ENCODE results near the gene PRKG1. TPM values are rescaled to one million over a fixed set of nuclear protein-coding genes. Genes with fewer than 3 reads are reported as not detected.

PRKG1 gene
- total and polyA plus RNA-seq, 7 experiments from 2014 or later = 0.19 TPM; not detected in 6

DNA sequence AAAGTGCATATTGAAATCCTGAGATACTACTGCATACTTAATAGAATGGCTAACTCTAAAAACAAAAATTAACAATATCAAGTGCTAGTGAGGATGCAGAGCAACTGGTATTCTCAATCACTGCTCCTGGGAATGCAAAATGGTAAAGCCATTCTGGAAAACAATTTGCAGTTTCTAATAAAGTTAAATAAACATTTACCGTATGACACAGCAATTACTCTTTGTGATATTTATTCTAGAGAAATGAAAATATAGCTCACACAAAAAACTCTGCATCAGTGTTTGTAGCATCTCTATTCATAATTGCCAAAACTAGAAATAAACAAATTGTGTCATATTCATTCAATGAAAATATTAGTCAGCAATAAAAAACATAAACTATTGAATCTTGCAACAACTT is 984.8 kb downstream of the PRKG1 start:
- ATAC-seq (no peak), DNase-seq (no peak)
- H3K4me1 ChIP-seq (ENCODE audit: control insufficient read depth in 2 of 2, insufficient read depth in 2 of 2, low read length in 2 of 2) = no peaks in the 10 kb centered on the region
- Mint-ChIP-seq H3K27ac (no peak overlapping the region), H3K27me3 (no peaks in the 10 kb centered on the region), H3K9me3 (peaks cover 0 to 1% (median 0%) of the 10 kb centered on the region in 11 donors), H3K4me3 (no peak overlapping the region), H3K36me3 (no peaks in the 10 kb centered on the region), H3K4me1 (no peaks in the 10 kb centered on the region)
- intact Hi-C loops (cut with micrococcal nuclease) = no loop called here
- no peak overlapping the region for H3K4me3 ChIP-seq (ENCODE audit: low read length)
- no peaks in the 10 kb centered on the region for H3K9me3 ChIP-seq (ENCODE audit: control insufficient read depth in 2 of 3, low read length in 3 of 3)
- ChIA-PET POLR2A (no interaction called here), CTCF (no interaction called here)
- H3K27ac ChIP-seq (ENCODE audit: low read depth, low read length) = no peak overlapping the region
- no peaks in the 10 kb centered on the region for H3K27me3 ChIP-seq (ENCODE audit: control insufficient read depth in 2 of 2, insufficient read depth in 2 of 2, low read length in 2 of 2)
- H3K36me3 ChIP-seq (ENCODE audit: control insufficient read depth in 2 of 3, insufficient read depth in 3 of 3, low read length in 3 of 3) = no peaks in the 10 kb centered on the region

DNA sequence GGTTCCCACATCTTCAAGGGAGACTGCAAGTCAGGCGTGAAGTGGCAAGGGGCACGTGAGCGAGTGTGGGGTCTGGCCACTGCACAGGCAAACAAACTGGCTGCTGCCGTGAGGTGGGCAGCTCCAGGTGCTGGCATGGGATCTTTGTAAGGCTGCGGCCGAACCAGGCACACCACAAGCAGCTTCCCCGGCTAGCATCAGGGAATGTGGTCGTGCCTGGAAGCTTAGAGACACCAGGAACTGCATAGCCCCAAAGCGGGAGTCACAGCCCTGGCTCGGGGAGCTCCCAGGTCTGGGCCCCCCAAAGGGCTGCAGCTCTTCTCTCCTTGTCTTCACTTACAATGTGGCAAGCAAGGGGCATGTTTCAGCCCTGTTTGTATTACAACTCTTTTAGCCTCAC is 988.9 kb downstream of the PRKG1 start:
- Histone ChIP-seq H3K4me3 (ENCODE audit: low read length) (no peak overlapping the region), H3K36me3 (ENCODE audit: control insufficient read depth in 2 of 3, insufficient read depth in 3 of 3, low read length in 3 of 3) (no peaks in the 10 kb centered on the region), H3K27ac (ENCODE audit: low read depth, low read length) (no peak overlapping the region), H3K9me3 (ENCODE audit: control insufficient read depth in 2 of 3, low read length in 3 of 3) (no peaks in the 10 kb centered on the region), H3K4me1 (ENCODE audit: control insufficient read depth in 2 of 2, insufficient read depth in 2 of 2, low read length in 2 of 2) (no peaks in the 10 kb centered on the region), H3K27me3 (ENCODE audit: control insufficient read depth in 2 of 2, insufficient read depth in 2 of 2, low read length in 2 of 2) (no peaks in the 10 kb centered on the region)
- Mint-ChIP-seq H3K36me3 (no peaks in the 10 kb centered on the region), H3K4me3 (no peak overlapping the region), H3K4me1 (no peaks in the 10 kb centered on the region), H3K9me3 (peaks cover 0 to 1% (median 0%) of the 10 kb centered on the region in 11 donors), H3K27ac (no peak overlapping the region), H3K27me3 (no peaks in the 10 kb centered on the region)
- DNase-seq = no peak
- intact Hi-C loops (cut with micrococcal nuclease) = no loop called here
- ATAC-seq = no peak
- CTCF ChIA-PET = no interaction called here
- POLR2A ChIA-PET = no interaction called here

DNA sequence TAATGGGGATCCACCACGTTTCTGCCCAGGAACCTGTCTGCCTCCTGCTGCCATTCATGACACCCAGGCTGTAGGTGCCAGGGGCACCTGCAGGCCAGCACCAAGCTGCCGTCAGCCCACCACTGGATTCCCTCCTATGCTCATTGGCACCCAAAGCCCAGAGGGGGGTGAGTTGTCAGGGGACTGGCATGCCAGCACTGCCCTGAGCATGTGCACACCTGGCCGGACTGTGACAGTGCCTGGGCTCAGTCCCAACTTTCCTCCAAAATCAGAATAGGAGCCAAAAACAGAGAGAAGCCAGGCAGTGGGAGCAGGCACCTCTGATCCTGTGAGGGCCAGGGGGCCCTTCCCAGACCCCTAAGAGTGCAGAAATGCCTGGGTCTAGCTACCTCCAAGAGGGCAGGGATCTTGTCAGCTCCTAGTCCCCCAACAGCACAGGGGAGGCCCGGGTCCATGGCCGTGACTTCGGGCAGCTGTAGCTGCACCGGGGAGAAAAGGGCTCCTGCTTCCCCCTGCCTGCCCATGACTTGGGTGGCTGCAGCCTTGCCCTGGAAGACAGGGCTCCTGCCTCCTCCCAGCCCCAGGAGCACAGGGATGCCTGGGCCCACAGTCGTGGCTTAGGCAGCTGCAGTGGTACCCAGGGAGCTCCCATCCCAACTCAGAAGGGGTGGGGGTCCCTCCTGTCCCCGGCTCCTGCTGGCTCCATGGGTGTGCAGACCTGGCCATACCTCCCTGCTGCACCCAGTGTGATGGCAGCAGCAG is 990.0 kb downstream of the PRKG1 start:
- intact Hi-C loops (cut with micrococcal nuclease) = no loop called here
- H3K4me3 ChIP-seq (ENCODE audit: low read length) = no peak overlapping the region
- ChIA-PET CTCF (no interaction called here), POLR2A (no interaction called here)
- DNase-seq (no peak), ATAC-seq (no peak)
- Mint-ChIP-seq H3K9me3 (peaks cover 0 to 2% (median 0%) of the 10 kb centered on the region in 11 donors), H3K4me3 (no peak overlapping the region), H3K27ac (no peak overlapping the region), H3K27me3 (no peaks in the 10 kb centered on the region), H3K4me1 (no peaks in the 10 kb centered on the region), H3K36me3 (no peaks in the 10 kb centered on the region)
- H3K36me3 ChIP-seq (ENCODE audit: control insufficient read depth in 2 of 3, insufficient read depth in 3 of 3, low read length in 3 of 3) = no peaks in the 10 kb centered on the region
- H3K27ac ChIP-seq (ENCODE audit: low read depth, low read length) = no peak overlapping the region
- no peaks in the 10 kb centered on the region for H3K4me1 ChIP-seq (ENCODE audit: control insufficient read depth in 2 of 2, insufficient read depth in 2 of 2, low read length in 2 of 2)
- no peaks in the 10 kb centered on the region for H3K27me3 ChIP-seq (ENCODE audit: control insufficient read depth in 2 of 2, insufficient read depth in 2 of 2, low read length in 2 of 2)
- H3K9me3 ChIP-seq (ENCODE audit: control insufficient read depth in 2 of 3, low read length in 3 of 3) = no peaks in the 10 kb centered on the region

DNA sequence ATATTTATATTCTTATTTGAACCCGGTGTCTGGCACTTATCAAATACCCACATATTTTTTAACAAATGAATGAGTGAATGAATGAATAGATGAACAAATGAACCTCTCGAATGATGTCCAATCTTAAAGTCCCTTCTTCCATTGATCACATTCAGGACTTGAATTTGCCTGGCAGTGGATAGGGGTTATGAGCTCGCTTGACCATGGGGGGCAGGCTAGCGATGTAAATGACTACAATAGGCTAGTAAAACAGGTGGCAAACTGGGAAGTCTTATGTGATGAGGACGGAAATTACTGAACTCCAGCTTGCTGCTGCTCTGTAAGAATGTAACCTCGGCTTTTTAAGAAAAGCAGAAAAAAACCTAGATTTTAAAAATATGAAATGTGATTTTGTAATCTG is 992.1 kb downstream of the PRKG1 start:
- H3K9me3 Mint-ChIP-seq = peaks cover 0 to 2% (median 0%) of the 10 kb centered on the region in 11 donors
- no peaks in the 10 kb centered on the region for H3K27me3 Mint-ChIP-seq
- ATAC-seq (no peak), DNase-seq (no peak)
- intact Hi-C loops (cut with micrococcal nuclease) = no loop called here
- no peaks in the 10 kb centered on the region for H3K4me1 Mint-ChIP-seq
- no peak overlapping the region for H3K27ac ChIP-seq (ENCODE audit: low read depth, low read length)
- H3K9me3 ChIP-seq (ENCODE audit: control insufficient read depth in 2 of 3, low read length in 3 of 3) = no peaks in the 10 kb centered on the region
- no peak overlapping the region for H3K4me3 ChIP-seq (ENCODE audit: low read length)
- no peak overlapping the region for H3K4me3 Mint-ChIP-seq
- no peaks in the 10 kb centered on the region for H3K36me3 Mint-ChIP-seq
- H3K27me3 ChIP-seq (ENCODE audit: control insufficient read depth in 2 of 2, insufficient read depth in 2 of 2, low read length in 2 of 2) = no peaks in the 10 kb centered on the region
- no peaks in the 10 kb centered on the region for H3K36me3 ChIP-seq (ENCODE audit: control insufficient read depth in 2 of 3, insufficient read depth in 3 of 3, low read length in 3 of 3)
- ChIA-PET POLR2A (no interaction called here), CTCF (no interaction called here)
- H3K4me1 ChIP-seq (ENCODE audit: control insufficient read depth in 2 of 2, insufficient read depth in 2 of 2, low read length in 2 of 2) = no peaks in the 10 kb centered on the region
- H3K27ac Mint-ChIP-seq = no peak overlapping the region

DNA sequence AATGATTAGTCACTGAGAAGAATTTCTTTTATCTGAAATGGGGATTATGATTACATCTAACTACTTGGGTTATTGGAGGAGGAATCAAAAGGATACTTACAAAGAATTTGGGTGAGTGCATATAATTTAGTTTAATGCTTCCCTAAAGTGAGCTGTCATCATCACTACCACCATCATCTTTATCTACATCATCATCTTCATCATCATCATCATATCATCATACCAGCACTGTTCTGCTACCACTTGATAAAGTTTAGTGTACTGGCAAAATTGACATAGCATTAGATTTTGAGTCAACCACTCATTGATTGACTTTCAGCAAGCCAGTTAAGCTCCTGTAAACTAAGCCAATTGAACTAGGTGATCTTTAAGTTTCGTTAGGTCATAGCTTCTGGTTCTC is 994.2 kb downstream of the PRKG1 start:
- no peaks in the 10 kb centered on the region for H3K4me1 Mint-ChIP-seq
- H3K27me3 ChIP-seq (ENCODE audit: control insufficient read depth in 2 of 2, insufficient read depth in 2 of 2, low read length in 2 of 2) = no peaks in the 10 kb centered on the region
- H3K36me3 Mint-ChIP-seq = no peaks in the 10 kb centered on the region
- H3K9me3 Mint-ChIP-seq = peaks cover 0 to 3% (median 0%) of the 10 kb centered on the region in 11 donors
- no peak overlapping the region for H3K4me3 Mint-ChIP-seq
- ChIA-PET CTCF (no interaction called here), POLR2A (no interaction called here)
- H3K4me1 ChIP-seq (ENCODE audit: control insufficient read depth in 2 of 2, insufficient read depth in 2 of 2, low read length in 2 of 2) = no peaks in the 10 kb centered on the region
- DNase-seq (no peak), ATAC-seq (no peak)
- H3K9me3 ChIP-seq (ENCODE audit: control insufficient read depth in 2 of 3, low read length in 3 of 3) = no peaks in the 10 kb centered on the region
- no peaks in the 10 kb centered on the region for H3K27me3 Mint-ChIP-seq
- H3K36me3 ChIP-seq (ENCODE audit: control insufficient read depth in 2 of 3, insufficient read depth in 3 of 3, low read length in 3 of 3) = no peaks in the 10 kb centered on the region
- no peak overlapping the region for H3K27ac Mint-ChIP-seq
- no peak overlapping the region for H3K4me3 ChIP-seq (ENCODE audit: low read length)
- no peak overlapping the region for H3K27ac ChIP-seq (ENCODE audit: low read depth, low read length)
- intact Hi-C loops (cut with micrococcal nuclease) = no loop called here

DNA sequence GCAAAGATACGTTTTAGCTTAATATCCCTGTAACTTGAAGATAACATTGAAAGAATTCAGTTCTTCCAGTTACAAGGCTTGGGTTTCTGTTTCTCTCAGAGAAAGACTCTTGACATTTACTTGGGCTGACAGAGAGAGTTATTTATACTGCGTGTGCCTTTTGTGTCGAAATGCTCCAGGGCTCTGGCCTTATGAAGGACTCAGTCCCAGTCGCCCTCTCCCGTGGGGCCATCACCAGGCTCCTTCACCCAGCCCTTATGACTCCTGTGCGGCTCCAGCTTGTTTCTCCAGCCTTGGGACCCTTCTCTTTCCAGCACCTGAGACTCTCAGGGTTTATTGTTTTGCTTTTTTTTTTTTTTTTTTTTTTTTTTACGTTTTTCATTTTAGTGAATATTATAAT is 997.5 kb downstream of the PRKG1 start:
- H3K4me3 Mint-ChIP-seq = no peak overlapping the region
- no peak overlapping the region for H3K27ac Mint-ChIP-seq
- no peak for DNase-seq
- Histone ChIP-seq H3K27me3 (ENCODE audit: control insufficient read depth in 2 of 2, insufficient read depth in 2 of 2, low read length in 2 of 2) (no peaks in the 10 kb centered on the region), H3K9me3 (ENCODE audit: control insufficient read depth in 2 of 3, low read length in 3 of 3) (no peaks in the 10 kb centered on the region), H3K4me1 (ENCODE audit: control insufficient read depth in 2 of 2, insufficient read depth in 2 of 2, low read length in 2 of 2) (no peaks in the 10 kb centered on the region), H3K4me3 (ENCODE audit: low read length) (no peak overlapping the region), H3K27ac (ENCODE audit: low read depth, low read length) (no peak overlapping the region), H3K36me3 (ENCODE audit: control insufficient read depth in 2 of 3, insufficient read depth in 3 of 3, low read length in 3 of 3) (no peaks in the 10 kb centered on the region)
- H3K4me1 Mint-ChIP-seq = no peaks in the 10 kb centered on the region
- ATAC-seq = no peak
- intact Hi-C loops (cut with micrococcal nuclease) = no loop called here
- ChIA-PET POLR2A (no interaction called here), CTCF (no interaction called here)
- no peaks in the 10 kb centered on the region for H3K27me3 Mint-ChIP-seq
- H3K9me3 Mint-ChIP-seq = peaks cover 0 to 2% (median 0%) of the 10 kb centered on the region in 11 donors
- no peaks in the 10 kb centered on the region for H3K36me3 Mint-ChIP-seq

DNA sequence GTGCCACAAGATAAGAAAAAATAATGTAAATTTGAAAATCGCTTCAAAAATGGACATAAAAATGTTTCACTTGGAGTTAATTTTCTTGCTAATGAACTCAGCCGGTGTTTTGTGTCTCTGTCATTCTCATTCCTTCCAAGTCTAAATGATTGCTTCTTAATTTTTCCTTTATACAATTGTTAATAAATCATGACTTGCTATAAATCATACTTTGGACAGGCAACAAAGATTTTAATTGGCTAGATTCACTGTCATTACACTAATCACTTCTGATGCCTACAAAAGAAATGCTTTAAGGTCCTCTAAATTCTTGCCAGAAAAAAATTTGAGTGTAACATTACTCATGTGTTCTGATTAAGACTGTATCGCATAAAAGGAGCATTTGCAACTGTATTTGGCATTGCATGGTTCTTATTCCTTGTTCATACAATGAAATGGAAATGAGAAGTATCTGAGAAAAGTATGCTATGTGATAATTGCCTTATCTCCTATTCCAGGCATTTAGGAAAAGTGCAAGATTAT is 1000.3 kb downstream of the PRKG1 start:
- H3K9me3 ChIP-seq (ENCODE audit: control insufficient read depth in 2 of 3, low read length in 3 of 3) = no peaks in the 10 kb centered on the region
- Mint-ChIP-seq H3K27ac (no peak overlapping the region), H3K27me3 (no peaks in the 10 kb centered on the region), H3K4me1 (no peaks in the 10 kb centered on the region), H3K4me3 (no peak overlapping the region), H3K36me3 (no peaks in the 10 kb centered on the region), H3K9me3 (peaks cover 0 to 3% (median 0%) of the 10 kb centered on the region in 11 donors)
- H3K36me3 ChIP-seq (ENCODE audit: control insufficient read depth in 2 of 3, insufficient read depth in 3 of 3, low read length in 3 of 3) = no peaks in the 10 kb centered on the region
- intact Hi-C loops (cut with micrococcal nuclease) = no loop called here
- ChIA-PET CTCF (no interaction called here), POLR2A (no interaction called here)
- no peaks in the 10 kb centered on the region for H3K27me3 ChIP-seq (ENCODE audit: control insufficient read depth in 2 of 2, insufficient read depth in 2 of 2, low read length in 2 of 2)
- H3K27ac ChIP-seq (ENCODE audit: low read depth, low read length) = no peak overlapping the region
- DNase-seq (no peak), ATAC-seq (no peak)
- no peak overlapping the region for H3K4me3 ChIP-seq (ENCODE audit: low read length)
- H3K4me1 ChIP-seq (ENCODE audit: control insufficient read depth in 2 of 2, insufficient read depth in 2 of 2, low read length in 2 of 2) = no peaks in the 10 kb centered on the region

Data from naive thymus-derived CD4-positive, alpha-beta T cell (primary cell).